Mesodermal cell (in vitro differentiated cells): ENCODE measurements around the gene AGFG1.
A peak's percentile ranks its signal among the peaks of the same experiment; 100 is the strongest.

Experiments
- H3K27ac ChIP-seq: 2 replicates; pipeline ENCODE4 v1.7.0; 2013; ENCODE audit warnings: mild to moderate bottlenecking, low read depth, low read length, moderate library complexity; ENCODE audit not compliant: severe bottlenecking
- H3K36me3 ChIP-seq: 2 replicates; pipeline ENCODE4 v1.7.1; 2013; ENCODE audit warnings: mild to moderate bottlenecking, low read length, moderate library complexity; ENCODE audit not compliant: control insufficient read depth, insufficient read depth
- H3K4me1 ChIP-seq: one replicate; pipeline ENCODE4 v1.7.1; 2013; ENCODE audit warnings: mild to moderate bottlenecking, low read length; ENCODE audit not compliant: insufficient read depth, control insufficient read depth, poor library complexity, severe bottlenecking
- H3K4me3 ChIP-seq: 2 replicates; pipeline ENCODE4 v1.7.0; 2013; ENCODE audit warnings: low read length, control low read depth, mild to moderate bottlenecking; ENCODE audit not compliant: insufficient read depth, poor library complexity, severe bottlenecking; ENCODE audit errors: extremely low read depth
- H3K9me3 ChIP-seq: 2 replicates; pipeline ENCODE4 v1.7.1; 2013; ENCODE audit warnings: mild to moderate bottlenecking, low read length, moderate library complexity; ENCODE audit not compliant: control insufficient read depth
- WGBS, 2 experiments: methylation state at CpG; one replicate each; pipeline ENCODE4 v1.1.5; 2013; ENCODE audit warnings: missing lambda C conversion rate in 2 of 2; ENCODE audit not compliant: insufficient coverage in 2 of 2; 5-methylcytosine and 5-hydroxymethylcytosine counted together

The AGFG1 gene

GRCh38 chr2:227461811-227462461 lies 10.0 kb upstream of the AGFG1 start:
- H3K9me3 ChIP-seq, result no peaks in the 10 kb centered on the region
- H3K4me1 ChIP-seq, result peaks cover 5% of the 10 kb centered on the region
- no peak overlapping the region for H3K27ac ChIP-seq
- no peaks in the 10 kb centered on the region for H3K36me3 ChIP-seq
- no peak overlapping the region for H3K4me3 ChIP-seq
- WGBS, 2 experiments, result 94 to 100% methylated on average over 2 to 3 of the region's 4 CpGs

GRCh38 chr2:227462462-227462951 lies 9.4 kb upstream of the AGFG1 start:
- WGBS, 2 experiments, result 95 to 100% methylated on average over 4 to 6 of the region's 6 CpGs
- no peak overlapping the region for H3K27ac ChIP-seq
- no peak overlapping the region for H3K4me3 ChIP-seq
- no peaks in the 10 kb centered on the region for H3K36me3 ChIP-seq
- H3K4me1 ChIP-seq, result peaks cover 10% of the 10 kb centered on the region
- no peaks in the 10 kb centered on the region for H3K9me3 ChIP-seq

GRCh38 chr2:227462972-227463931 lies 8.7 kb upstream of the AGFG1 start:
- 89 to 92% methylated on average over 9 to 12 of the region's 13 CpGs for WGBS, 2 experiments
- H3K9me3 ChIP-seq, result no peaks in the 10 kb centered on the region
- no peak overlapping the region for H3K4me3 ChIP-seq
- no peak overlapping the region for H3K27ac ChIP-seq
- H3K36me3 ChIP-seq, result no peaks in the 10 kb centered on the region
- peaks cover 12% of the 10 kb centered on the region for H3K4me1 ChIP-seq

- Histone ChIP-seq H3K9me3 (no peaks in the 10 kb centered on the region), H3K4me1 (peaks cover 12% of the 10 kb centered on the region), H3K36me3 (no peaks in the 10 kb centered on the region), H3K27ac (no peak overlapping the region), H3K4me3 (no peak overlapping the region)
- 96 to 97% methylated on average over 3 of the region's 3 CpGs for WGBS, 2 experiments
These were observed 7.6 kb upstream of the AGFG1 start for GRCh38 chr2:227464361-227464760.

DNA sequence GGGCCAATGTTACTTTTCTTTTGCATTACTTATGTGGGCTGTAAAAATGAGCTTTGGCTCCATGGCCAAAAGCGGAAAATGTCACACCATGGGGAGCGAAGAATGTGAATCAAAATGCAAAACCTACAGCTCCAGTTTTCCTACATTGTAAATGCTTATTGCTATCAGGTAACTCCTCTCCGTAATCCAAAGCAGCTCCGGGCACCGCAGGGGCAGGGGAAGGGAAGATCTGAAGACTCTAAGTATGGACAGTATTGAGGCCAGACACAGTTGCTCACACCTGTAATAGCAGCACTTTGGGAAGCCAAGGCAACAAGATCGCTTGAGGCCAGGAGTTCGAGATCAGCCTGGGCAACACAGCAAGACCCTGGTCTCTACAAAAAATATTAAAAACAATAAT lies 7.1 kb upstream of the AGFG1 start:
- H3K27ac ChIP-seq, result no peak overlapping the region
- no peaks in the 10 kb centered on the region for H3K9me3 ChIP-seq
- H3K4me1 ChIP-seq, result peaks cover 12% of the 10 kb centered on the region
- no peak overlapping the region for H3K4me3 ChIP-seq
- 98 to 100% methylated on average over 2 to 5 of the region's 7 CpGs for WGBS, 2 experiments
- no peaks in the 10 kb centered on the region for H3K36me3 ChIP-seq

DNA sequence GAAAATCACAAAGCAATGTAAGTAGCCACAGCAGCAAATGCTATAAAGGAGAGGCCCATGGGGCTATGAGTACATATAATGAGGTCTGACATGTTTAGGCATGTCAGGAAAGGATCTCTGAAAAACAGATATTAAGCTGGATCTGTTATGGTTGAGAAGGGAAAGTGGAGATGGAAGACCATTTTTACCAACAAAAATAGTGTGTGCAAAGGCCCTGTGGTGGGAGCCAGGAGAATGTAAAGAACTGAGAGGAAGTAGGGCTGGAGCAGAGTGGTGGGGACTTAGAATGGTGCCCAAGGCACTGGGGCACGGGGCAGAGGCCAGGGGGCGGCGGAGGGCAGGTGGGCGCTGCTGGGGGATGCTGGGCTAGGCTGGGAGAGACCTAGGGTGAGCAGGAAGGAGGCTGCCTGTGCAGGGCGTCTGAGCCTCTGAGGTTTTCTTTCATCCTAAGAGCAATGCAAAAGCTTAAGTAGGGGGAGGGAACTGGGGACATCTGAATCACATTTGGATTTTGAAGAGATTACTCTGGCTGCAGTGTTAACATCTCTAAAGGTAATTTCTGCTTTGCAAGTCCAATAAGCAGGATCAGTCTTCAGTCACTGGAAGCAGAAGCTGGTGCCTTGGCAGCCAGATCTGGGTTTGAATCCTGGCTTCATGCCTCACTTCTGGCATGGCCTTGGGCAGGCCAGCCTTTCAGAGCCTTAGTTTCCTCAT lies 4.9 kb upstream of the AGFG1 start:
- peak overlapping the region; percentile 82 for H3K27ac ChIP-seq
- peaks cover 12% of the 10 kb centered on the region for H3K4me1 ChIP-seq
- no peaks in the 10 kb centered on the region for H3K9me3 ChIP-seq
- 92 to 100% methylated on average over 5 of the region's 5 CpGs for WGBS, 2 experiments
- no peaks in the 10 kb centered on the region for H3K36me3 ChIP-seq
- no peak overlapping the region for H3K4me3 ChIP-seq

- Histone ChIP-seq H3K4me1 (peaks cover 23% of the 10 kb centered on the region), H3K4me3 (no peak overlapping the region), H3K36me3 (no peaks in the 10 kb centered on the region), H3K9me3 (no peaks in the 10 kb centered on the region), H3K27ac (no peak overlapping the region)
- WGBS, 2 experiments, result 87 to 88% methylated on average over 2 to 5 of the region's 7 CpGs
These were observed 544 bp upstream of the AGFG1 start for GRCh38 chr2:227471412-227471811.

GRCh38 chr2:227472265-227473121 lies 537 bp downstream of the AGFG1 start:
- Histone ChIP-seq H3K4me3 (peak overlapping the region; percentile 95), H3K4me1 (peaks cover 16% of the 10 kb centered on the region), H3K36me3 (no peaks in the 10 kb centered on the region), H3K9me3 (no peaks in the 10 kb centered on the region), H3K27ac (peak overlapping the region; percentile 74)
- 0 to 1% methylated on average over 67 to 78 of the region's 106 CpGs for WGBS, 2 experiments

DNA sequence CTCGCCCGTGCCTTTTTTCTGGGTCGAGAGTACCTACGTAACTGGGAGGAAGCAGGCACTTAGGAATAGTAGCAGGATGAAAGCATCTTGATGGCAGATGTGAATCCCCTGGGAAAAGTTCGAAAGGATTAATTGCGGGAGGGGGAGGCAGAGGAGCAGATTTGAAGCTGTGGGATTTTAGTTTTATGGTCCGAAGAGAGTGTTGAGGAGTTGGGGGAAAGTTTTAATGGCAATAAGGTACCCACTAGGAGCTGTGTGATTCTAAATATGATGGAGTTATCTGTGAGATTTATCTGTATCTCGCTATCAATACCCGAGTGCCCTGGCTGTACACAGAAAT lies 1.1 kb downstream of the AGFG1 start:
- Histone ChIP-seq H3K4me1 (peaks cover 14% of the 10 kb centered on the region), H3K4me3 (peak overlapping the region; percentile 95), H3K36me3 (no peaks in the 10 kb centered on the region), H3K27ac (no peak overlapping the region), H3K9me3 (no peaks in the 10 kb centered on the region)
- 0 to 8% methylated on average over 2 to 5 of the region's 9 CpGs for WGBS, 2 experiments

DNA sequence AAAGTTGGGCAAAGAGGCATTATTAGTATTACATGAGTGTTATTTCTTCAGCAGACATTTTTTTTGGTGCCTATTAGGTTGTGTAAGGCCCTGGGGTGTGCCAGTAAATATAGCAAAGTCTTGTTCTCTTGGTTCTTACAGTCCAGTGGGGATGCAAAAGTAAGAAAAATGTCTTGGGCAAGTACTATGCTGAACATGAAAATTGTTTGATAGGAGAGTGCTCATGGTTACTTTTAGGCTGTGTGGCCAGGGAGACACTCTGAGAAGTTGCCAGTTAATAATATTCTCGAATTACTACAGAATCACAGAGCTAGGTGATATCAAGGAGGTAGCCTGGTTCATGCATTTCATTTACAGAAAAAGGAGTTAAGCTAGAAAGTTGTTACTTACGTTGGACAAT lies 1.9 kb downstream of the AGFG1 start:
- Histone ChIP-seq H3K9me3 (no peaks in the 10 kb centered on the region), H3K4me1 (peaks cover 14% of the 10 kb centered on the region), H3K27ac (no peak overlapping the region), H3K4me3 (peak overlapping the region; percentile 95), H3K36me3 (no peaks in the 10 kb centered on the region)
- WGBS, 2 experiments, result 100% methylated on average over 1 of the region's 2 CpGs; no CpG with 5 or more reads in 1 of the 2 experiments
